Astrocyte of the spinal cord (primary cell): Measurements from ENCODE around the gene ADARB2.

Experiments
- DNase-seq: peaks from one replicate; pipeline ENCODE4 v3.0.0; 2011; ENCODE audit warnings: low read depth, low spot score
- H3K4me3 ChIP-seq: 2 replicates; pipeline ENCODE4 v1.5.1; 2011; ENCODE audit warnings: low read depth, mild to moderate bottlenecking, low read length, moderate library complexity
- CTCF ChIP-seq: IDR thresholded peaks from 2 replicates; pipeline ENCODE4 v1.5.1; 2012; ENCODE audit warnings: low read depth, mild to moderate bottlenecking, low read length, inconsistent platforms
- in situ Hi-C: cut with HindIII; loops from 2 replicates; pipeline ENCODE4 v1.10.0; 2017; ENCODE audit warnings: low sequenced_read_pairs

The ADARB2 gene

GRCh38 chr10:1323951-1324350, 413.4 kb downstream of the ADARB2 start:
- no peak for DNase-seq
- no peak overlapping the region for H3K4me3 ChIP-seq
- no peak for TF ChIP-seq CTCF
- in situ Hi-C loops: no loop called here

GRCh38 chr10:1320739-1321320, 416.5 kb downstream of the ADARB2 start:
- no peak overlapping the region for H3K4me3 ChIP-seq
- TF ChIP-seq CTCF: no peak
- DNase-seq: no peak
- in situ Hi-C loops: no loop called here

- no peak for DNase-seq
- no peak for TF ChIP-seq CTCF
- in situ Hi-C loops: no loop called here
- no peak overlapping the region for H3K4me3 ChIP-seq
Observed at GRCh38 chr10:1316809-1317143, 420.5 kb downstream of the ADARB2 start.

- in situ Hi-C loops: no loop called here
- DNase-seq: no peak
Observed at GRCh38 chr10:1316121-1316808, 421.1 kb downstream of the ADARB2 start.

GRCh38 chr10:1315178-1315577, 422.1 kb downstream of the ADARB2 start:
- no peak overlapping the region for H3K4me3 ChIP-seq
- in situ Hi-C loops: no loop called here
- DNase-seq: no peak
- no peak for TF ChIP-seq CTCF

More at GRCh38 chr10:1316121-1316808, 421.1 kb downstream of the ADARB2 start:
- no peak overlapping the region for H3K4me3 ChIP-seq
- no peak for TF ChIP-seq CTCF

- no peak for TF ChIP-seq CTCF
- H3K4me3 ChIP-seq: no peak overlapping the region
- in situ Hi-C loops: no loop called here
- DNase-seq: no peak
Observed at GRCh38 chr10:1311726-1312125, 425.6 kb downstream of the ADARB2 start.
